Measurements from ENCODE around the gene DYNC1LI1. TPM values are rescaled to one million over a fixed set of nuclear protein-coding genes. Genes with fewer than 3 reads are reported as not detected.

The DYNC1LI1 gene
- total and polyA plus RNA-seq, 7 experiments from 2014 or later: 17.9 to 28.5 (median 27.1) TPM

- Mint-ChIP-seq H3K27me3 (no peaks in the 10 kb centered on the region), H3K36me3 (peaks cover 0 to 22% (median 16%) of the 10 kb centered on the region in 5 donors), H3K9me3 (no peaks in the 10 kb centered on the region), H3K4me1 (peaks cover 17 to 40% (median 28%) of the 10 kb centered on the region in 7 donors), H3K4me3 (no peak overlapping the region), H3K27ac (peak overlapping the region in 1 of 9 donors; percentile 69)
- ChIA-PET POLR2A (no interaction called here), CTCF (no interaction called here)
- peaks cover 3% of the 10 kb centered on the region in 2 donors for H3K4me1 ChIP-seq (ENCODE audit: control insufficient read depth in 2 of 2, insufficient read depth in 2 of 2, low read length in 2 of 2)
- intact Hi-C loops (cut with micrococcal nuclease): no loop called here
- H3K27me3 ChIP-seq (ENCODE audit: control insufficient read depth in 2 of 2, insufficient read depth in 2 of 2, low read length in 2 of 2): no peaks in the 10 kb centered on the region
- no peak overlapping the region for H3K27ac ChIP-seq (ENCODE audit: low read depth, low read length)
- H3K4me3 ChIP-seq (ENCODE audit: low read length): no peak overlapping the region
- DNase-seq: no peak
- no peaks in the 10 kb centered on the region for H3K9me3 ChIP-seq (ENCODE audit: control insufficient read depth in 2 of 3, low read length in 3 of 3)
- H3K36me3 ChIP-seq (ENCODE audit: control insufficient read depth in 2 of 3, insufficient read depth in 3 of 3, low read length in 3 of 3): peaks cover 0 to 4% (median 0%) of the 10 kb centered on the region in 3 experiments
- ATAC-seq: no peak
Observed at GRCh38 chr3:32562640-32563039, 8.0 kb downstream of the DYNC1LI1 start.

GRCh38 chr3:32557640-32558352 is 12.9 kb downstream of the DYNC1LI1 start:
- Histone ChIP-seq H3K4me3 (ENCODE audit: low read length) (no peak overlapping the region), H3K9me3 (ENCODE audit: control insufficient read depth in 2 of 3, low read length in 3 of 3) (no peaks in the 10 kb centered on the region), H3K27ac (ENCODE audit: low read depth, low read length) (no peak overlapping the region), H3K36me3 (ENCODE audit: control insufficient read depth in 2 of 3, insufficient read depth in 3 of 3, low read length in 3 of 3) (peaks cover 0 to 4% (median 0%) of the 10 kb centered on the region in 3 experiments), H3K27me3 (ENCODE audit: control insufficient read depth in 2 of 2, insufficient read depth in 2 of 2, low read length in 2 of 2) (no peaks in the 10 kb centered on the region), H3K4me1 (ENCODE audit: control insufficient read depth in 2 of 2, insufficient read depth in 2 of 2, low read length in 2 of 2) (no peaks in the 10 kb centered on the region)
- intact Hi-C loops (cut with micrococcal nuclease): no loop called here
- Mint-ChIP-seq H3K27ac (no peak overlapping the region), H3K9me3 (no peaks in the 10 kb centered on the region), H3K36me3 (peaks cover 0 to 15% (median 7%) of the 10 kb centered on the region in 5 donors), H3K4me3 (no peak overlapping the region), H3K4me1 (peaks cover 19 to 49% (median 29%) of the 10 kb centered on the region in 7 donors), H3K27me3 (no peaks in the 10 kb centered on the region)
- ATAC-seq (no peak), DNase-seq (no peak)
- ChIA-PET POLR2A (interaction anchor here (0.5 kb wide), 1 partner anchor 44 kb away, joined by 3 read pairs; no protein-coding TSS in a partner anchor), CTCF (no interaction called here)

GRCh38 chr3:32556332-32556731 is 14.3 kb downstream of the DYNC1LI1 start:
- H3K4me1 Mint-ChIP-seq: peaks cover 24 to 60% (median 36%) of the 10 kb centered on the region in 7 donors
- peaks cover 0 to 11% (median 6%) of the 10 kb centered on the region in 5 donors for H3K36me3 Mint-ChIP-seq
- no peaks in the 10 kb centered on the region for H3K27me3 Mint-ChIP-seq
- H3K4me1 ChIP-seq (ENCODE audit: control insufficient read depth in 2 of 2, insufficient read depth in 2 of 2, low read length in 2 of 2): no peaks in the 10 kb centered on the region
- H3K4me3 ChIP-seq (ENCODE audit: low read length): no peak overlapping the region
- no peaks in the 10 kb centered on the region for H3K9me3 Mint-ChIP-seq
- H3K9me3 ChIP-seq (ENCODE audit: control insufficient read depth in 2 of 3, low read length in 3 of 3): no peaks in the 10 kb centered on the region
- H3K27me3 ChIP-seq (ENCODE audit: control insufficient read depth in 2 of 2, insufficient read depth in 2 of 2, low read length in 2 of 2): no peaks in the 10 kb centered on the region
- no peak overlapping the region for H3K27ac Mint-ChIP-seq
- no peak overlapping the region for H3K4me3 Mint-ChIP-seq
- ATAC-seq: no peak
- ChIA-PET POLR2A (interaction anchor here (1.5 kb wide), 1 partner anchor 14 kb away, joined by 4 read pairs; the partner anchor contains the start of gene DYNC1LI1), CTCF (no interaction called here)
- DNase-seq: no peak
- H3K27ac ChIP-seq (ENCODE audit: low read depth, low read length): no peak overlapping the region
- intact Hi-C loops (cut with micrococcal nuclease): no loop called here
- H3K36me3 ChIP-seq (ENCODE audit: control insufficient read depth in 2 of 3, insufficient read depth in 3 of 3, low read length in 3 of 3): no peaks in the 10 kb centered on the region

DNA sequence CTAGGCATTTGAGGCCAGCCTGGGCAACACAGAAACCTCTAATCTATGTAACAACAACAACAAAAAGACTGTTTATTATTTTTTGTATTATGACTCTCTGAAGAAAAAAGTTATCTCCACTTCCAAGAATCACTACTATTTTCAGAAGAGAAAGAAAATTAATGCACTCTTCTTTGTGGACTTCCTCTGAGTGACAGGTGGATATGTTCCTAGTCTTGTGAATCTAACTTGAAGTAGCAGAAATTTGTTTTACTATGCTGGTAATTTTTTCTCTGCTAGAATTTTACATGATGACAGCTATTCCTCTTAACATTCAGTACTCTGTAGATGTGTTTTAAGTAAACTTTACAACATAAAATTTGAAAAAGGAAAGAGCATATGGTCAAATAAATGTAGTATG is 16.7 kb downstream of the DYNC1LI1 start:
- Histone ChIP-seq H3K4me3 (ENCODE audit: low read length) (no peak overlapping the region), H3K27ac (ENCODE audit: low read depth, low read length) (no peak overlapping the region), H3K36me3 (ENCODE audit: control insufficient read depth in 2 of 3, insufficient read depth in 3 of 3, low read length in 3 of 3) (no peaks in the 10 kb centered on the region), H3K4me1 (ENCODE audit: control insufficient read depth in 2 of 2, insufficient read depth in 2 of 2, low read length in 2 of 2) (no peaks in the 10 kb centered on the region), H3K9me3 (ENCODE audit: control insufficient read depth in 2 of 3, low read length in 3 of 3) (no peaks in the 10 kb centered on the region), H3K27me3 (ENCODE audit: control insufficient read depth in 2 of 2, insufficient read depth in 2 of 2, low read length in 2 of 2) (no peaks in the 10 kb centered on the region)
- no peaks in the 10 kb centered on the region for H3K27me3 Mint-ChIP-seq
- intact Hi-C loops (cut with micrococcal nuclease): no loop called here
- H3K36me3 Mint-ChIP-seq: peaks cover 0 to 4% (median 0%) of the 10 kb centered on the region in 5 donors
- no peak for ATAC-seq
- H3K9me3 Mint-ChIP-seq: no peaks in the 10 kb centered on the region
- CTCF ChIA-PET: no interaction called here
- no peak overlapping the region for H3K4me3 Mint-ChIP-seq
- POLR2A ChIA-PET: no interaction called here
- no peak overlapping the region for H3K27ac Mint-ChIP-seq
- peaks cover 23 to 56% (median 41%) of the 10 kb centered on the region in 7 donors for H3K4me1 Mint-ChIP-seq
- DNase-seq: no peak

GRCh38 chr3:32553459-32553858 is 17.2 kb downstream of the DYNC1LI1 start:
- peak overlapping the region in 1 of 9 donors; percentile 44 for H3K27ac Mint-ChIP-seq
- DNase-seq: no peak
- no peak for ATAC-seq
- no peak overlapping the region for H3K4me3 Mint-ChIP-seq
- no peaks in the 10 kb centered on the region for H3K9me3 Mint-ChIP-seq
- Histone ChIP-seq H3K4me1 (ENCODE audit: control insufficient read depth in 2 of 2, insufficient read depth in 2 of 2, low read length in 2 of 2) (no peaks in the 10 kb centered on the region), H3K27ac (ENCODE audit: low read depth, low read length) (no peak overlapping the region), H3K9me3 (ENCODE audit: control insufficient read depth in 2 of 3, low read length in 3 of 3) (no peaks in the 10 kb centered on the region), H3K27me3 (ENCODE audit: control insufficient read depth in 2 of 2, insufficient read depth in 2 of 2, low read length in 2 of 2) (no peaks in the 10 kb centered on the region), H3K4me3 (ENCODE audit: low read length) (no peak overlapping the region), H3K36me3 (ENCODE audit: control insufficient read depth in 2 of 3, insufficient read depth in 3 of 3, low read length in 3 of 3) (no peaks in the 10 kb centered on the region)
- H3K4me1 Mint-ChIP-seq: peaks cover 23 to 58% (median 42%) of the 10 kb centered on the region in 7 donors
- CTCF ChIA-PET: no interaction called here
- H3K36me3 Mint-ChIP-seq: peaks cover 0 to 4% (median 0%) of the 10 kb centered on the region in 5 donors
- intact Hi-C loops (cut with micrococcal nuclease): no loop called here
- no peaks in the 10 kb centered on the region for H3K27me3 Mint-ChIP-seq
- POLR2A ChIA-PET: no interaction called here

DNA sequence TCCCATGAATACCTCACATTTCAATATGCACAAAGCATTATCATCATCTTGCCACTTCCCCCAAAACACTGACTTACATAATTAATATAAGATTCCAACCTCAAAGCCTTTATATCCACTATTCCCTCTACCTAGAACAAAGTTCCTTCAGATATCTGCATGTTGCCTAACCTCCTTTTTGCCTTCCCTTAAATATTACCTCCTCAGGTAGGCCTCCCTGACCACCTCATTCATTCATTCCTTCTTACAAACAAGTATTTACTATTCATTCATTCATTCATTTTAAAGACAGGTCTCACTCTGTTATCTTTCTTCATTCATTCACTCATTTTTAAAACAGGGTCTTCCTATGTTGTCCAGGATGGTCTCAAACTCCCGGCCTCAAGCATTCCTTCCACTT is 18.6 kb downstream of the DYNC1LI1 start:
- no peak overlapping the region for H3K4me3 Mint-ChIP-seq
- Histone ChIP-seq H3K4me3 (ENCODE audit: low read length) (no peak overlapping the region), H3K9me3 (ENCODE audit: control insufficient read depth in 2 of 3, low read length in 3 of 3) (no peaks in the 10 kb centered on the region), H3K4me1 (ENCODE audit: control insufficient read depth in 2 of 2, insufficient read depth in 2 of 2, low read length in 2 of 2) (no peaks in the 10 kb centered on the region), H3K27me3 (ENCODE audit: control insufficient read depth in 2 of 2, insufficient read depth in 2 of 2, low read length in 2 of 2) (no peaks in the 10 kb centered on the region), H3K36me3 (ENCODE audit: control insufficient read depth in 2 of 3, insufficient read depth in 3 of 3, low read length in 3 of 3) (no peaks in the 10 kb centered on the region), H3K27ac (ENCODE audit: low read depth, low read length) (no peak overlapping the region)
- ATAC-seq: no peak
- H3K4me1 Mint-ChIP-seq: peaks cover 25 to 66% (median 45%) of the 10 kb centered on the region in 7 donors
- no peaks in the 10 kb centered on the region for H3K9me3 Mint-ChIP-seq
- no peaks in the 10 kb centered on the region for H3K27me3 Mint-ChIP-seq
- ChIA-PET CTCF (no interaction called here), POLR2A (interaction anchor here (0.6 to 1.4 kb wide), 2 partner anchors 18 to 1214 kb away, joined by 3 to 4 read pairs; no protein-coding TSS in a partner anchor)
- H3K36me3 Mint-ChIP-seq: peaks cover 0 to 4% (median 0%) of the 10 kb centered on the region in 5 donors
- peak overlapping the region in 2 of 9 donors; percentile 3 to 22 for H3K27ac Mint-ChIP-seq
- DNase-seq: no peak
- intact Hi-C loops (cut with micrococcal nuclease): no loop called here
